Vagina (tissue), 2 donors: ENCODE data around the gene EVC.
"Not testable (repeated sequence)": the region's sequence is repeated elsewhere in the genome, so short reads cannot be mapped to it uniquely, and the experiment has no call there.

Experiments used
- POLR2A ChIP-seq, 2 donors: fragments of 450-650 bp; IDR thresholded peaks; one replicate each; pipeline ENCODE4 v1.6.1; 2017; ENCODE audit warnings: antibody characterized with exemption in 2 of 2, mild to moderate bottlenecking in 2 of 2, moderate library complexity in 2 of 2
- POLR2AphosphoS5 ChIP-seq, 2 donors: sonication (generic); formaldehyde crosslinking; IDR thresholded peaks; one replicate each; pipeline ENCODE4 v1.9.0; 2017; ENCODE audit warnings: antibody characterized with exemption in 2 of 2, mild to moderate bottlenecking in 2 of 2, low read depth in 1 of 2; ENCODE audit not compliant: insufficient read depth in 1 of 2
- TF ChIP-seq, protein P1 (sequence below), 3 experiments: fragments of 450-650 bp in 2 of 3; fragments of 200-600 bp in 1 of 3; sonication (generic) in 1 of 3; IDR thresholded peaks; one replicate each; pipeline ENCODE4 v1.5.1; 2017 to 2019; ENCODE audit warnings: antibody characterized with exemption in 3 of 3, mild to moderate bottlenecking in 2 of 3, moderate library complexity in 2 of 3

DNA sequence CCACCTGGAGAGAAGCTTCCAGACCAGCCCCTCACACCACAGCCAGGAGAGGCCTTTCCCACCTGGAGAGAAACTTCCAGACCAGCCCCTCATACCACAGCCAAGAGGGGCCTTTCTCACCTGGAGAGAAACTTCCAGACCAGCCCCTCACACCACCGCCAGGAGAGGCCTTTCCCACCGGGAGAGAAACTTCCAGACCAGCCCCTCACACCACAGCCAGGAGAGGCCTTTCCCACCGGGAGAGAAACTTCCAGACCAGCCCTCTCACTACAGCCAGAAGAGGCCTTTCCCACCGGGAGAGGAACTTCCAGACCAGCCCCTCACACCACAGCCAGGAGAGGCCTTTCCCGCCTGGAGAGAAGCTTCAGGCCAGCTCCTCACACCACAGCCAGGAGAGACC, 101.1 kb downstream of the EVC start:
- TF ChIP-seq, protein P1, sequence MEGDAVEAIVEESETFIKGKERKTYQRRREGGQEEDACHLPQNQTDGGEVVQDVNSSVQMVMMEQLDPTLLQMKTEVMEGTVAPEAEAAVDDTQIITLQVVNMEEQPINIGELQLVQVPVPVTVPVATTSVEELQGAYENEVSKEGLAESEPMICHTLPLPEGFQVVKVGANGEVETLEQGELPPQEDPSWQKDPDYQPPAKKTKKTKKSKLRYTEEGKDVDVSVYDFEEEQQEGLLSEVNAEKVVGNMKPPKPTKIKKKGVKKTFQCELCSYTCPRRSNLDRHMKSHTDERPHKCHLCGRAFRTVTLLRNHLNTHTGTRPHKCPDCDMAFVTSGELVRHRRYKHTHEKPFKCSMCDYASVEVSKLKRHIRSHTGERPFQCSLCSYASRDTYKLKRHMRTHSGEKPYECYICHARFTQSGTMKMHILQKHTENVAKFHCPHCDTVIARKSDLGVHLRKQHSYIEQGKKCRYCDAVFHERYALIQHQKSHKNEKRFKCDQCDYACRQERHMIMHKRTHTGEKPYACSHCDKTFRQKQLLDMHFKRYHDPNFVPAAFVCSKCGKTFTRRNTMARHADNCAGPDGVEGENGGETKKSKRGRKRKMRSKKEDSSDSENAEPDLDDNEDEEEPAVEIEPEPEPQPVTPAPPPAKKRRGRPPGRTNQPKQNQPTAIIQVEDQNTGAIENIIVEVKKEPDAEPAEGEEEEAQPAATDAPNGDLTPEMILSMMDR (IDR thresholded peaks at IDR 0.05): not testable (repeated sequence)
- not testable (repeated sequence) for TF ChIP-seq POLR2AphosphoS5 (IDR thresholded peaks at IDR 0.05; ENCODE audit: insufficient read depth in 1 of 2, low read depth in 1 of 2); POLR2A (IDR thresholded peaks at IDR 0.05)
